Measurements from ENCODE around the gene IL16.

- TF ChIP-seq TAF1 (IDR thresholded peaks at IDR 0.05; ENCODE audit: borderline replicate concordance, low read depth, low read length) = no peak
- TF ChIP-seq POLR2A (IDR thresholded peaks at IDR 0.05; ENCODE audit: low read depth, low read length) = no peak
- TF ChIP-seq POLR2AphosphoS5 (IDR thresholded peaks at IDR 0.05; ENCODE audit: low read depth, low read length) = no peak
Measured at GRCh38 chr15:81196576-81197254, at the start of gene IL16.
